HG02678 (cell line): Measurements from ENCODE around the gene TSPYL2.

Experiments
- ATAC-seq: cut with Tn5 transposase; IDR thresholded peaks from one replicate; pipeline ENCODE4 v1.9.1; 2021; ENCODE audit warnings: mild to moderate bottlenecking, moderate library complexity; ENCODE audit not compliant: unreplicated experiment

Gene TSPYL2

GRCh38 chrX:53080628-53081580 is 1.3 kb upstream of the TSPYL2 start:
- no peak for ATAC-seq

- no peak for ATAC-seq
Measured at GRCh38 chrX:53082773-53083616, 828 bp downstream of the TSPYL2 start.

- no peak for ATAC-seq
Measured at GRCh38 chrX:53084043-53084570, 1.9 kb downstream of the TSPYL2 start.

GRCh38 chrX:53084863-53085262 is 2.7 kb downstream of the TSPYL2 start:
- ATAC-seq, result no peak

- ATAC-seq, result no peak
Measured at GRCh38 chrX:53085661-53086229, 3.6 kb downstream of the TSPYL2 start.

- ATAC-seq, result no peak
Measured at GRCh38 chrX:53086464-53086863, 4.3 kb downstream of the TSPYL2 start.

- no peak for ATAC-seq
Measured at GRCh38 chrX:53087388-53087831, 5.2 kb downstream of the TSPYL2 start.

GRCh38 chrX:53088136-53088974 is 6.2 kb downstream of the TSPYL2 start:
- peak; percentile 70 for ATAC-seq

- no peak for ATAC-seq
Measured at GRCh38 chrX:53089224-53089842, 7.2 kb downstream of the TSPYL2 start.

GRCh38 chrX:53089925-53090324 is 7.8 kb downstream of the TSPYL2 start:
- ATAC-seq, result no peak

- no peak for ATAC-seq
Measured at GRCh38 chrX:53091354-53091753, 9.2 kb downstream of the TSPYL2 start.

GRCh38 chrX:53093177-53093655 is 11.0 kb downstream of the TSPYL2 start:
- peak; percentile 57 for ATAC-seq

- ATAC-seq, result peak; percentile 77
Measured at GRCh38 chrX:53093748-53094581, 11.8 kb downstream of the TSPYL2 start, which contains the start of gene KANTR. TSS of gene KANTR (plus strand) at chrX:53094142. CDS start at chrX:53124273, 30,131 bp downstream.

GRCh38 chrX:53094582-53094905 is 12.4 kb downstream of the TSPYL2 start:
- no peak for ATAC-seq

GRCh38 chrX:53095796-53096195 is 13.6 kb downstream of the TSPYL2 start:
- ATAC-seq, result no peak

- ATAC-seq, result no peak
Measured at GRCh38 chrX:53114864-53115549, 32.8 kb downstream of the TSPYL2 start.

GRCh38 chrX:53115550-53115874 is 33.3 kb downstream of the TSPYL2 start:
- no peak for ATAC-seq

- no peak for ATAC-seq
Measured at GRCh38 chrX:53116101-53116500, 33.9 kb downstream of the TSPYL2 start.
